ENCODE data around the gene CHST12.
"Not testable (repeated sequence)": the region's sequence is repeated elsewhere in the genome, so short reads cannot be mapped to it uniquely, and the experiment has no call there.

The CHST12 gene

GRCh38 chr7:2465928-2466327, 62.5 kb downstream of the CHST12 start:
- DNase-seq: no peak

- no peak for DNase-seq
Measured at GRCh38 chr7:2466675-2467074, 63.3 kb downstream of the CHST12 start.

GRCh38 chr7:2468227-2468626, 64.8 kb downstream of the CHST12 start:
- no peak for DNase-seq

- not testable (repeated sequence) for DNase-seq
Measured at GRCh38 chr7:2469460-2470203, 66.2 kb downstream of the CHST12 start.

- DNase-seq: no peak
Measured at GRCh38 chr7:2470204-2471021, 67.0 kb downstream of the CHST12 start.

GRCh38 chr7:2471022-2471329, 67.6 kb downstream of the CHST12 start:
- DNase-seq: no peak

GRCh38 chr7:2471396-2471795, 68.0 kb downstream of the CHST12 start:
- DNase-seq: peak in 1 of 2 donors; percentile 12

- no peak for DNase-seq
Measured at GRCh38 chr7:2472739-2473138, 69.3 kb downstream of the CHST12 start.

- no peak for DNase-seq
Measured at GRCh38 chr7:2473496-2474180, 70.2 kb downstream of the CHST12 start.

- DNase-seq: no peak
Measured at GRCh38 chr7:2474224-2474623, 70.8 kb downstream of the CHST12 start.

GRCh38 chr7:2474813-2475677, 71.6 kb downstream of the CHST12 start:
- no peak for DNase-seq

- no peak for DNase-seq
Measured at GRCh38 chr7:2475678-2476015, 72.2 kb downstream of the CHST12 start.

GRCh38 chr7:2476298-2476697, 72.9 kb downstream of the CHST12 start, which contains the start of gene GRIFIN:
Gene GRIFIN (minus strand): TSS chr7:2476398. CDS start chr7:2476383, 15 bp downstream.
- no peak for DNase-seq

- DNase-seq: no peak
Measured at GRCh38 chr7:2476776-2477446, 73.5 kb downstream of the CHST12 start.

GRCh38 chr7:2477447-2478398, 74.3 kb downstream of the CHST12 start:
- peak; percentile 38 to 87 for DNase-seq

- DNase-seq: no peak
Measured at GRCh38 chr7:2478399-2478785, 75.0 kb downstream of the CHST12 start.

- DNase-seq: no peak
Measured at GRCh38 chr7:2478800-2479199, 75.4 kb downstream of the CHST12 start.

GRCh38 chr7:2479276-2480069, 76.1 kb downstream of the CHST12 start:
- no peak for DNase-seq

- no peak for DNase-seq
Measured at GRCh38 chr7:2480070-2480408, 76.6 kb downstream of the CHST12 start.

- DNase-seq: no peak
Measured at GRCh38 chr7:2481195-2481594, 77.8 kb downstream of the CHST12 start.
